Regular cardiac myocyte (primary cell): ENCODE data around the gene CD177. TPM values are rescaled to one million over a fixed set of nuclear protein-coding genes. Genes with fewer than 3 reads are reported as not detected.

Experiments used
- total RNA-seq: library from RNA; depleted of rRNA; stranded (reverse); fragments of >200 nt; gene quantifications from 2 replicates; pipeline ENCODE4 v1.2.3, GENCODE V29; 2014

The CD177 gene, protein sequence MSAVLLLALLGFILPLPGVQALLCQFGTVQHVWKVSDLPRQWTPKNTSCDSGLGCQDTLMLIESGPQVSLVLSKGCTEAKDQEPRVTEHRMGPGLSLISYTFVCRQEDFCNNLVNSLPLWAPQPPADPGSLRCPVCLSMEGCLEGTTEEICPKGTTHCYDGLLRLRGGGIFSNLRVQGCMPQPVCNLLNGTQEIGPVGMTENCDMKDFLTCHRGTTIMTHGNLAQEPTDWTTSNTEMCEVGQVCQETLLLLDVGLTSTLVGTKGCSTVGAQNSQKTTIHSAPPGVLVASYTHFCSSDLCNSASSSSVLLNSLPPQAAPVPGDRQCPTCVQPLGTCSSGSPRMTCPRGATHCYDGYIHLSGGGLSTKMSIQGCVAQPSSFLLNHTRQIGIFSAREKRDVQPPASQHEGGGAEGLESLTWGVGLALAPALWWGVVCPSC
- under 0.01 and 0.28 TPM in 2 replicates for total RNA-seq

DNA sequence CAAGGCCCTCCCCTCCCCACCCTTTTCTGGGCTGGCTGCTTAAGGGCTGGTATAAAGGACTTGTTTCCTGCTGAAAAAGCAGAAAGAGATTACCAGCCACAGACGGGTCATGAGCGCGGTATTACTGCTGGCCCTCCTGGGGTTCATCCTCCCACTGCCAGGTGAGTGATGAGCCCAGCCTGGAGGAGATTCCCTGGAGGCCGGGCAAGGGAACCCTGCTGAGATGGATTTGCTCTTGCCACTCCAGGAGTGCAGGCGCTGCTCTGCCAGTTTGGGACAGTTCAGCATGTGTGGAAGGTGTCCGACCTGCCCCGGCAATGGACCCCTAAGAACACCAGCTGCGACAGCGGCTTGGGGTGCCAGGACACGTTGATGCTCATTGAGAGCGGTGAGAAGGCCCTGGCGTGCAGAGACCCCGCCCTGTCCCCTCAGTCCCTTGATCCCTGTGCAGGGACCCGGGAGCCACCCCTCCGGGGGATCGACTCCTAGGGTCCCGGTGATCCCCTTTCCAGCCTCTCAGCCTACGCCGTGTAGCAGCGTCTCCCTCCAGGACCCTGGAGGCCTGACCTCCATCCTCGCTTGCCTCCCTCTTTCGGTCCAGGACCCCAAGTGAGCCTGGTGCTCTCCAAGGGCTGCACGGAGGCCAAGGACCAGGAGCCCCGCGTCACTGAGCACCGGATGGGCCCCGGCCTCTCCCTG, at the start of gene CD177:
TSS of gene CD177 (plus strand) at position 81 of the 699 bp plus-strand sequence. CDS start at position 110, 29 bp downstream.

Other genes starting within 250 kb of the CD177 start
- gene PSG5, start 167.2 kb upstream of the CD177 start, total RNA-seq: 4.6 and 6.8 TPM in 2 replicates
- 10.4 and 12.4 TPM in 2 replicates for gene PSG4, start 148.0 kb upstream of the CD177 start, total RNA-seq
- gene PSG9, start 84.2 kb upstream of the CD177 start, total RNA-seq: under 0.01 and 0.56 TPM in 2 replicates
- not detected in 2 replicates for gene TEX101, start 61.2 kb downstream of the CD177 start, total RNA-seq
- gene LYPD3, start 111.9 kb downstream of the CD177 start, total RNA-seq: under 0.01 and 0.28 TPM in 2 replicates
- gene PHLDB3, start 151.1 kb downstream of the CD177 start, total RNA-seq: 10.5 and 22.3 TPM in 2 replicates
- 75.3 and 94.1 TPM in 2 replicates for gene ETHE1, start 173.5 kb downstream of the CD177 start, total RNA-seq
- gene ZNF575, start 179.5 kb downstream of the CD177 start, total RNA-seq: under 0.01 and 0.28 TPM in 2 replicates
- 13.0 and 19.4 TPM in 2 replicates for gene XRCC1, start 221.8 kb downstream of the CD177 start, total RNA-seq
- gene PINLYP, start 222.1 kb downstream of the CD177 start, total RNA-seq: 2.0 and 2.5 TPM in 2 replicates
- 14.9 and 19.9 TPM in 2 replicates for gene IRGQ, start 242.4 kb downstream of the CD177 start, total RNA-seq
- 9.6 and 14.6 TPM in 2 replicates for gene ZNF576, start 242.9 kb downstream of the CD177 start, total RNA-seq